GM18517 (cell line): ENCODE results near the gene CAMTA1.

ENCODE experiments used
- ATAC-seq: cut with Tn5 transposase; IDR thresholded peaks from one replicate; pipeline ENCODE4 v1.9.1; 2021; ENCODE audit warnings: mild to moderate bottlenecking, moderate library complexity; ENCODE audit not compliant: unreplicated experiment

CAMTA1 gene

GRCh38 chr1:7436056-7437005 is 651.1 kb downstream of the CAMTA1 start:
- ATAC-seq: no peak

- no peak for ATAC-seq
These were observed 651.8 kb downstream of the CAMTA1 start for GRCh38 chr1:7437036-7437435.

- no peak for ATAC-seq
These were observed 652.5 kb downstream of the CAMTA1 start for GRCh38 chr1:7437608-7438395.

- ATAC-seq: no peak
These were observed 653.1 kb downstream of the CAMTA1 start for GRCh38 chr1:7438396-7438785.

- no peak for ATAC-seq
These were observed 653.8 kb downstream of the CAMTA1 start for GRCh38 chr1:7438921-7439655.

GRCh38 chr1:7440154-7440553 is 654.9 kb downstream of the CAMTA1 start:
- no peak for ATAC-seq

GRCh38 chr1:7441143-7441841 is 656.0 kb downstream of the CAMTA1 start:
- no peak for ATAC-seq

- ATAC-seq: no peak
These were observed 656.8 kb downstream of the CAMTA1 start for GRCh38 chr1:7442036-7442435.

- no peak for ATAC-seq
These were observed 657.7 kb downstream of the CAMTA1 start for GRCh38 chr1:7442918-7443317.

GRCh38 chr1:7444363-7444762 is 659.1 kb downstream of the CAMTA1 start:
- no peak for ATAC-seq

GRCh38 chr1:7447093-7447492 is 661.8 kb downstream of the CAMTA1 start:
- no peak for ATAC-seq

GRCh38 chr1:7447736-7448135 is 662.5 kb downstream of the CAMTA1 start:
- ATAC-seq: no peak

- ATAC-seq: no peak
These were observed 663.7 kb downstream of the CAMTA1 start for GRCh38 chr1:7448986-7449385.

- ATAC-seq: no peak
These were observed 664.5 kb downstream of the CAMTA1 start for GRCh38 chr1:7449750-7450149.

GRCh38 chr1:7450838-7451237 is 665.6 kb downstream of the CAMTA1 start:
- ATAC-seq: no peak

- no peak for ATAC-seq
These were observed 667.8 kb downstream of the CAMTA1 start for GRCh38 chr1:7453038-7453437.

GRCh38 chr1:7454052-7454815 is 669.0 kb downstream of the CAMTA1 start:
- no peak for ATAC-seq

GRCh38 chr1:7454895-7455784 is 669.9 kb downstream of the CAMTA1 start:
- ATAC-seq: no peak
